Peyer's patch (tissue), 4 donors: ENCODE results near the gene TMSB15A. TPM values are rescaled to one million over a fixed set of nuclear protein-coding genes. Genes with fewer than 3 reads are reported as not detected.
"Not testable (repeated sequence)": the region's sequence is repeated elsewhere in the genome, so short reads cannot be mapped to it uniquely, and the experiment has no call there.

Experiments
- DNase-seq, 3 donors: peaks; one replicate each; pipeline ENCODE4 v3.0.0-alpha.2; 2017 to 2019
- H3K27ac ChIP-seq, 4 donors: fragments of 200-600 bp; sonication (generic); one replicate each; pipeline ENCODE4 v1.5.1; 2016 to 2019
- H3K27me3 ChIP-seq, 2 donors: fragments of 200-600 bp; sonication (generic); one replicate each; pipeline ENCODE4 v1.5.1; 2019
- H3K36me3 ChIP-seq, 3 donors: fragments of 200-600 bp; sonication (generic); one replicate each; pipeline ENCODE4 v1.5.1; 2016 to 2019
- H3K4me1 ChIP-seq, 4 donors: fragments of 200-600 bp; sonication (generic); one replicate each; pipeline ENCODE4 v1.5.1; 2016 to 2019
- H3K4me3 ChIP-seq, 4 donors: fragments of 200-600 bp; sonication (generic); 1 replicate in 3 of 4; 2 replicates in 1 of 4; pipeline ENCODE4 v1.5.1; 2016 to 2019; ENCODE audit warnings: mild to moderate bottlenecking in 1 of 4
- H3K9me3 ChIP-seq, 4 donors: fragments of 200-600 bp; sonication (generic); one replicate each; pipeline ENCODE4 v1.5.1; 2016 to 2019; ENCODE audit warnings: mild to moderate bottlenecking in 1 of 4
- POLR2A ChIP-seq, 2 donors: fragments of 450-650 bp; IDR thresholded peaks; one replicate each; pipeline ENCODE4 v1.5.1; 2017; ENCODE audit warnings: antibody characterized with exemption in 2 of 2, mild to moderate bottlenecking in 2 of 2, moderate library complexity in 2 of 2
- total RNA-seq, 4 donors: library from RNA; depleted of rRNA; stranded (reverse); fragments of >200 nt; gene quantifications; one replicate each; pipeline ENCODE4 v1.1.0, GENCODE V29; 2016
- TF ChIP-seq, protein P1 (sequence below), 6 experiments: fragments of 450-650 bp in 4 of 6; fragments of 200-600 bp in 2 of 6; sonication (generic) in 1 of 6; IDR thresholded peaks; one replicate each; pipeline ENCODE4 v1.5.1; 2017 to 2019; ENCODE audit warnings: antibody characterized with exemption in 6 of 6, mild to moderate bottlenecking in 3 of 6, moderate library complexity in 1 of 6

TMSB15A gene
- not detected for total RNA-seq

DNA sequence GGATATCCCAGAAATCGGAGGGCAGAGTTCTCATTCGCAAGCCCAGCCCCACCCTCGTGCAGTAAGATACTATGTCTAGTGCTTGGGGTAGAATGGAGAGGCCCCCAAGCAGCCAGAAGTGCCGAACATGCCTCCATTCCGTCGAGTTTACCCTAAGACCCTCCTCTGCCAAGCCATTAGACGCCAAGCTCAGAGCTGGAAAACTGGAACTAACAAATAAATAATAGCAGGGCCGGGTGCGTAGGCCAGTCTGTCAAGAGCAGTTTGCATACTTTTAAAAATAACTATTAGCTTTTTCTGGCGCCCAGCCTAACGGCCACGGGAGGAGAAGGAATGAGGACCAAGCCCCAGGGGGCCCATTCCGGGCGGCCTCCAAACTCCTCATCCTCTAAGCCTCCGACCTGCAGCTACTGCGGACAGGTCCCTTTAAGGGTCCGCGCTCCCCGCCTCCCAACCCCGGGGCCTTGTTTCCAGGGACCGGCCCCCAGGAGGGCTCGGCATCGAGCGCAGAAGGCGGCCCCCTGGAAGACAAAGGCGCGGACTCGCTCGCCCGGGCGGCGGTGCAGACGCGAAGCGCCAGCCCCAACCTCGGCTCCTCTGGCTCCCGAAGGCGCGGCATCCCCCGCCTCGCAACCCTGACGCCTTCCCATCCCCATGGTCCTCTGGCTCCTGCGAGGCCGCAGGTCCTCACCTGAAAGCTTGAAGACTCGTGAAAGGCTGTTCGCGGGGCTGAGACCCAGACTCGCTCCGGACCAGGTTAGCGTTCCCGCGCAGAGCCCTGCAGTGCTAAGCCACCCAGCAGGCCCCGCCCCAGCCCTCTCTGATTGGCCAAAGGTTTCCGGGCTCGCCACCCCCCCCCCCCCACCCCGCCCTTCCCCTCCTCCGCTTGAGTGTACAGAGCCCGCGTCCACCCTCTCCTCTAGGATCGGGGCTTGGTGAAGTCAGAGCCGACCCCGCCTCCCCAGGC is at the start of gene TMSB15A:
TSS of gene TMSB15A (minus strand) at position 765 of the 967 bp plus-strand sequence.
- H3K36me3 ChIP-seq: no peaks in the 10 kb centered on the region
- no peak for TF ChIP-seq POLR2A (IDR thresholded peaks at IDR 0.05)
- TF ChIP-seq, protein P1, sequence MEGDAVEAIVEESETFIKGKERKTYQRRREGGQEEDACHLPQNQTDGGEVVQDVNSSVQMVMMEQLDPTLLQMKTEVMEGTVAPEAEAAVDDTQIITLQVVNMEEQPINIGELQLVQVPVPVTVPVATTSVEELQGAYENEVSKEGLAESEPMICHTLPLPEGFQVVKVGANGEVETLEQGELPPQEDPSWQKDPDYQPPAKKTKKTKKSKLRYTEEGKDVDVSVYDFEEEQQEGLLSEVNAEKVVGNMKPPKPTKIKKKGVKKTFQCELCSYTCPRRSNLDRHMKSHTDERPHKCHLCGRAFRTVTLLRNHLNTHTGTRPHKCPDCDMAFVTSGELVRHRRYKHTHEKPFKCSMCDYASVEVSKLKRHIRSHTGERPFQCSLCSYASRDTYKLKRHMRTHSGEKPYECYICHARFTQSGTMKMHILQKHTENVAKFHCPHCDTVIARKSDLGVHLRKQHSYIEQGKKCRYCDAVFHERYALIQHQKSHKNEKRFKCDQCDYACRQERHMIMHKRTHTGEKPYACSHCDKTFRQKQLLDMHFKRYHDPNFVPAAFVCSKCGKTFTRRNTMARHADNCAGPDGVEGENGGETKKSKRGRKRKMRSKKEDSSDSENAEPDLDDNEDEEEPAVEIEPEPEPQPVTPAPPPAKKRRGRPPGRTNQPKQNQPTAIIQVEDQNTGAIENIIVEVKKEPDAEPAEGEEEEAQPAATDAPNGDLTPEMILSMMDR (IDR thresholded peaks at IDR 0.05): no peak
- peak; percentile 34 to 72 (median 66) for DNase-seq
- peak within 1 kb of the TSS in 3 of 4 donors; percentile 33 to 50 (median 45) for H3K4me3 ChIP-seq
- H3K27ac ChIP-seq: no peak within 1 kb of the TSS
- no peaks in the 10 kb centered on the region for H3K4me1 ChIP-seq
- H3K9me3 ChIP-seq: no peaks in the 10 kb centered on the region
- H3K27me3 ChIP-seq: no peaks in the 10 kb centered on the region

DNA sequence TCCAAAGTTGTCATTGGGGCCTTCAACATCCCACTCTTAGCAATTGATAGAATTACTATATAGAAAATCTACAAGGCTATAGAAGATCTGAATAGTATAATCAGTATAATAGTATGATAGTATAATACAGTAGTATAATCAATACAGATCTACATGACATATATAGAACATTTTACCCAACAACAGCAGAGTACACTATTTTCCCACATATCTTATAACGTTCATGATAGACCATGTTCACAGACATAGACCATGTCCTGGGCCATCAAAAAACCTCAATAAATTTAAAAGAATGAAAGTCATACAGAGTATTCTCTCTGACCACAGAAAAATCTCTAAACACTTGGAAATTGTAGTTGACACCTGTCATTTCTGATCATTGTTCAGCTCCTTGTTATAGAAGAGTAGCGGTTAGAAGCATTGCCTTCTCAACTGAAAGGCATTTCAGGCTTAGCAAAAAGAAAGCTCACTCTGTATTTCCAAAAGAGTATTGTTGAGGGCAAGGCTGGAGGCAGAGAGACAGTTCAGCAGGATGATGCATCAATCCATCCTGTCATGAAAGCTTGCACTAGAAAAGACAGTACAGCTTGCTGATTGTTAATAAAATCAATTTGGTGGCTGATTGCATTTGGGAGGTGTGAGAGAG is 44.0 kb upstream of the TMSB15A start:
- Histone ChIP-seq H3K4me3 (no peak overlapping the region), H3K27me3 (no peaks in the 10 kb centered on the region), H3K36me3 (no peaks in the 10 kb centered on the region), H3K27ac (no peak overlapping the region), H3K4me1 (no peaks in the 10 kb centered on the region), H3K9me3 (no peaks in the 10 kb centered on the region)
- no peak for DNase-seq
- no peak for TF ChIP-seq POLR2A (IDR thresholded peaks at IDR 0.05)
- TF ChIP-seq, protein P1 (IDR thresholded peaks at IDR 0.05): no peak

GRCh38 chrX:102558607-102559006 is 42.1 kb upstream of the TMSB15A start:
- H3K4me3 ChIP-seq: no peak overlapping the region
- no peaks in the 10 kb centered on the region for H3K27me3 ChIP-seq
- TF ChIP-seq POLR2A (IDR thresholded peaks at IDR 0.05): no peak
- TF ChIP-seq, protein P1 (IDR thresholded peaks at IDR 0.05): no peak
- H3K36me3 ChIP-seq: no peaks in the 10 kb centered on the region
- H3K27ac ChIP-seq: no peak overlapping the region
- H3K9me3 ChIP-seq: no peaks in the 10 kb centered on the region
- no peak for DNase-seq
- no peaks in the 10 kb centered on the region for H3K4me1 ChIP-seq

- Histone ChIP-seq H3K4me3 (no peak overlapping the region), H3K27ac (no peak overlapping the region), H3K36me3 (no peaks in the 10 kb centered on the region), H3K27me3 (no peaks in the 10 kb centered on the region), H3K4me1 (no peaks in the 10 kb centered on the region), H3K9me3 (no peaks in the 10 kb centered on the region)
- no peak for DNase-seq
- TF ChIP-seq POLR2A (IDR thresholded peaks at IDR 0.05): no peak
- TF ChIP-seq, protein P1 (IDR thresholded peaks at IDR 0.05): no peak
These were observed 31.7 kb upstream of the TMSB15A start for GRCh38 chrX:102548231-102548630.

GRCh38 chrX:102546828-102547493 is 30.4 kb upstream of the TMSB15A start:
- no peaks in the 10 kb centered on the region for H3K27me3 ChIP-seq
- no peak overlapping the region for H3K27ac ChIP-seq
- TF ChIP-seq, protein P1 (IDR thresholded peaks at IDR 0.05): no peak
- H3K36me3 ChIP-seq: no peaks in the 10 kb centered on the region
- H3K4me3 ChIP-seq: no peak overlapping the region
- no peaks in the 10 kb centered on the region for H3K4me1 ChIP-seq
- no peaks in the 10 kb centered on the region for H3K9me3 ChIP-seq
- DNase-seq: no peak

DNA sequence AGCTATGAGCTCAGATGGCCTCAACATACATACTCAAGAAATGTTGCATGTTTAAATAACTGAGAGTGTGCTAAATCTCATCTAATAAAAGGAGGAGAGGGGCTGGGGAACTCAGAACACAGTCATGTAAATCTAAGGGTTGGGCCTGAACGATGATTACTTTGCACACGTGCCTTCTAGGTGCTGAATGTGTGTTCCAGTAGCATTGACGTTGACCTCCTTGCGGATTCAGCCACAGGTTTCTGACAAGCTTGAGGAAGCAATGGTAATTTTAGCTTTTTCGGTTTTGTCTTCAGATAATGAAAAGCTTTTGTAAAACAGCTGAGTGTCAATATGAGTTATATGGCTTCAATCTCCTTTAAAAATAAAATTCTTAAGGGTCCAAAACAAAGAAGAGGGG is 29.6 kb upstream of the TMSB15A start:
- not testable (repeated sequence) for H3K36me3 ChIP-seq, H3K27ac ChIP-seq, H3K27me3 ChIP-seq, H3K9me3 ChIP-seq, H3K4me3 ChIP-seq, DNase-seq, H3K4me1 ChIP-seq
